ENCODE data around the gene CTDSPL2. TPM values are rescaled to one million over a fixed set of nuclear protein-coding genes. Genes with fewer than 3 reads are reported as not detected.

Gene CTDSPL2
- total and polyA plus RNA-seq, 10 of the 15 experiments (the other 5 are each of a cell fraction or from before 2014, with no cell fraction given), result 10.7 to 77.1 (median 44.9) TPM

- TF ChIP-seq EP300 (IDR thresholded peaks at IDR 0.05; ENCODE audit: borderline replicate concordance in 1 of 2, control insufficient read depth in 1 of 2, low read depth in 2 of 2, low read length in 2 of 2) (no peak), POU2F2 (IDR thresholded peaks at IDR 0.05; ENCODE audit: borderline replicate concordance, low read depth, low read length) (0 out of 3 replicates have a peak, but pooled peaks have one; percentile 28), MYC (IDR thresholded peaks at IDR 0.05; ENCODE audit: insufficient read depth, insufficient read length, insufficient replicate concordance, low read length, severe bottlenecking) (peak; percentile 70), ZBED1 (IDR thresholded peaks at IDR 0.05; ENCODE audit: borderline replicate concordance) (no peak), POLR2AphosphoS2 (IDR thresholded peaks at IDR 0.05; ENCODE audit: low read depth, low read length) (0 out of 2 replicates have a peak, but pooled peaks have one; percentile 43), SPI1 (IDR thresholded peaks at IDR 0.05; ENCODE audit: borderline replicate concordance, insufficient read depth, low read depth, low read length) (0 out of 2 replicates have a peak, but pooled peaks have one; percentile 7), TBL1XR1 (IDR thresholded peaks at IDR 0.05; ENCODE audit: low read depth, low read length) (no peak), POLR2AphosphoS5 (IDR thresholded peaks at IDR 0.05; ENCODE audit: low read length) (peak; percentile 85), EED (IDR thresholded peaks at IDR 0.05; ENCODE audit: low read depth) (0 out of 2 replicates have a peak, but pooled peaks have one; percentile 24), NFXL1 (IDR thresholded peaks at IDR 0.05; ENCODE audit: borderline replicate concordance) (no peak), HDAC2 (IDR thresholded peaks at IDR 0.05) (no peak), NRF1 (conservative IDR thresholded peaks at IDR 0.05; ENCODE audit: low read depth, low read length) (0 out of 2 replicates have a peak, but pooled peaks have one; percentile 18), MXI1 (IDR thresholded peaks at IDR 0.05; ENCODE audit: low read depth, low read length) (0 out of 2 replicates have a peak, but pooled peaks have one; percentile 10), ZNF207 (IDR thresholded peaks at IDR 0.05; ENCODE audit: borderline replicate concordance) (0 out of 2 replicates have a peak, but pooled peaks have one; percentile 55), ZSCAN29 (IDR thresholded peaks at IDR 0.05) (no peak), PML (IDR thresholded peaks at IDR 0.05; ENCODE audit: low read length) (no peak), EGR1 (IDR thresholded peaks at IDR 0.05; ENCODE audit: borderline replicate concordance in 1 of 2, low read depth in 2 of 2, low read length in 2 of 2) (peak; percentile 16 to 77), ZNF24 (IDR thresholded peaks at IDR 0.05) (0 out of 2 replicates have a peak, but pooled peaks have one; percentile 14), TCF3 (IDR thresholded peaks at IDR 0.05; ENCODE audit: borderline replicate concordance, insufficient read depth, low read depth, low read length) (no peak), CHD2 (IDR thresholded peaks at IDR 0.05; ENCODE audit: borderline replicate concordance, low read depth, low read length) (0 out of 2 replicates have a peak, but pooled peaks have one; percentile 13), SMARCA5 (IDR thresholded peaks at IDR 0.05) (peak; percentile 33; the same call in 1 of the 2 replicates), HCFC1 (IDR thresholded peaks at IDR 0.05; ENCODE audit: low read length) (no peak; the same call in 1 of the 2 replicates), SUPT20H (IDR thresholded peaks at IDR 0.05; ENCODE audit: borderline replicate concordance, control insufficient read depth, low read depth, low read length) (no peak), SRF (IDR thresholded peaks at IDR 0.05; ENCODE audit: low read depth in 2 of 2, low read length in 2 of 2) (no peak), CREB1 (IDR thresholded peaks at IDR 0.05; ENCODE audit: low read depth) (peak; percentile 47; the same call in 1 of the 2 replicates)
- TF ChIP-seq, protein P1, sequence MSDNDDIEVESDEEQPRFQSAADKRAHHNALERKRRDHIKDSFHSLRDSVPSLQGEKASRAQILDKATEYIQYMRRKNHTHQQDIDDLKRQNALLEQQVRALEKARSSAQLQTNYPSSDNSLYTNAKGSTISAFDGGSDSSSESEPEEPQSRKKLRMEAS (IDR thresholded peaks at IDR 0.05; ENCODE audit: low read depth, low read length), result peak; percentile 18
- TF ChIP-seq, protein P2, sequence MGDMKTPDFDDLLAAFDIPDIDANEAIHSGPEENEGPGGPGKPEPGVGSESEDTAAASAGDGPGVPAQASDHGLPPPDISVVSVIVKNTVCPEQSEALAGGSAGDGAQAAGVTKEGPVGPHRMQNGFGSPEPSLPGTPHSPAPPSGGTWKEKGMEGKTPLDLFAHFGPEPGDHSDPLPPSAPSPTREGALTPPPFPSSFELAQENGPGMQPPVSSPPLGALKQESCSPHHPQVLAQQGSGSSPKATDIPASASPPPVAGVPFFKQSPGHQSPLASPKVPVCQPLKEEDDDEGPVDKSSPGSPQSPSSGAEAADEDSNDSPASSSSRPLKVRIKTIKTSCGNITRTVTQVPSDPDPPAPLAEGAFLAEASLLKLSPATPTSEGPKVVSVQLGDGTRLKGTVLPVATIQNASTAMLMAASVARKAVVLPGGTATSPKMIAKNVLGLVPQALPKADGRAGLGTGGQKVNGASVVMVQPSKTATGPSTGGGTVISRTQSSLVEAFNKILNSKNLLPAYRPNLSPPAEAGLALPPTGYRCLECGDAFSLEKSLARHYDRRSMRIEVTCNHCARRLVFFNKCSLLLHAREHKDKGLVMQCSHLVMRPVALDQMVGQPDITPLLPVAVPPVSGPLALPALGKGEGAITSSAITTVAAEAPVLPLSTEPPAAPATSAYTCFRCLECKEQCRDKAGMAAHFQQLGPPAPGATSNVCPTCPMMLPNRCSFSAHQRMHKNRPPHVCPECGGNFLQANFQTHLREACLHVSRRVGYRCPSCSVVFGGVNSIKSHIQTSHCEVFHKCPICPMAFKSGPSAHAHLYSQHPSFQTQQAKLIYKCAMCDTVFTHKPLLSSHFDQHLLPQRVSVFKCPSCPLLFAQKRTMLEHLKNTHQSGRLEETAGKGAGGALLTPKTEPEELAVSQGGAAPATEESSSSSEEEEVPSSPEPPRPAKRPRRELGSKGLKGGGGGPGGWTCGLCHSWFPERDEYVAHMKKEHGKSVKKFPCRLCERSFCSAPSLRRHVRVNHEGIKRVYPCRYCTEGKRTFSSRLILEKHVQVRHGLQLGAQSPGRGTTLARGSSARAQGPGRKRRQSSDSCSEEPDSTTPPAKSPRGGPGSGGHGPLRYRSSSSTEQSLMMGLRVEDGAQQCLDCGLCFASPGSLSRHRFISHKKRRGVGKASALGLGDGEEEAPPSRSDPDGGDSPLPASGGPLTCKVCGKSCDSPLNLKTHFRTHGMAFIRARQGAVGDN (IDR thresholded peaks at IDR 0.05), result peak; percentile 18
These were observed 109.7 kb downstream of the CTDSPL2 start, which contains the start of gene EIF3J (continued) for GRCh38 chr15:44536962-44537734.

All from GM12878 (cell line).